Measurements from ENCODE around the gene GARIN3. TPM values are rescaled to one million over a fixed set of nuclear protein-coding genes. Genes with fewer than 3 reads are reported as not detected.

GARIN3 gene
- polyA plus RNA-seq, 1 of the 3 experiments (the other 2 are of a cell fraction), result not detected

GRCh38 chr5:157120102-157120501 lies 46.0 kb downstream of the GARIN3 start:
- Histone ChIP-seq H3K4me3 (ENCODE audit: low read depth in 2 of 2, low read length in 1 of 2) (no peak overlapping the region), H3K27me3 (ENCODE audit: insufficient read depth) (no peaks in the 10 kb centered on the region), H3K27ac (ENCODE audit: low read depth in 2 of 2, low read length in 1 of 2) (no peak overlapping the region), H3K9ac (no peak overlapping the region), H3K9me3 (peaks cover 6% of the 10 kb centered on the region; the same call in 1 of the 2 replicates), H3K9me2 (no peaks in the 10 kb centered on the region), H3K79me2 (ENCODE audit: insufficient read depth) (no peaks in the 10 kb centered on the region), H4K20me1 (ENCODE audit: insufficient read depth) (no peaks in the 10 kb centered on the region), H3K36me3 (replicated peaks in 1 of 2; ENCODE audit: control insufficient read depth in 1 of 2, insufficient read depth in 2 of 2, low read length in 1 of 2) (no peaks in the 10 kb centered on the region), H3K4me2 (no peak overlapping the region), H2AFZ (ENCODE audit: low read depth) (no peak overlapping the region), H3F3A (replicated peaks; ENCODE audit: insufficient read depth) (no peaks in the 10 kb centered on the region), H3K4me1 (ENCODE audit: control insufficient read depth in 1 of 2, insufficient read depth in 2 of 2, low read depth in 1 of 2, low read length in 1 of 2) (no peaks in the 10 kb centered on the region)
- no peak for DNase-seq
- TF ChIP-seq ELF1 (IDR thresholded peaks at IDR 0.05) (no peak), CTCF (IDR thresholded peaks at IDR 0.05) (no peak), SMC3 (IDR thresholded peaks at IDR 0.05; ENCODE audit: low read depth, low read length) (no peak), REST (IDR thresholded peaks at IDR 0.05; ENCODE audit: low read depth, low read length) (no peak), RAD21 (IDR thresholded peaks at IDR 0.05; ENCODE audit: low read length) (no peak), POLR2AphosphoS5 (IDR thresholded peaks at IDR 0.05; ENCODE audit: low read depth, low read length) (no peak), RCOR1 (IDR thresholded peaks at IDR 0.05; ENCODE audit: low read length) (no peak), TAF1 (IDR thresholded peaks at IDR 0.05; ENCODE audit: borderline replicate concordance, low read depth, low read length) (no peak), USF2 (IDR thresholded peaks at IDR 0.05; ENCODE audit: borderline replicate concordance, low read depth, low read length) (no peak), CHD2 (IDR thresholded peaks at IDR 0.05; ENCODE audit: low read length, partially characterized antibody) (no peak), PBX3 (IDR thresholded peaks at IDR 0.05) (no peak), EZH2phosphoT487 (IDR thresholded peaks at IDR 0.05; ENCODE audit: borderline replicate concordance, low read depth) (no peak), RFX5 (IDR thresholded peaks at IDR 0.05; ENCODE audit: low read length) (no peak), MXI1 (IDR thresholded peaks at IDR 0.05; ENCODE audit: low read depth, low read length) (no peak), TCF12 (IDR thresholded peaks at IDR 0.05) (no peak), RXRA (IDR thresholded peaks at IDR 0.05; ENCODE audit: borderline replicate concordance, low read depth) (no peak)
- ChIA-PET POLR2A (no interaction called here), CTCF (interaction anchor here (1.2 to 2.0 kb wide), 2 partner anchors 10 to 12 kb away, joined by 4 to 7 read pairs; no protein-coding TSS in a partner anchor)
- WGBS (ENCODE audit: low lambda C conversion rate), result 33% methylated on average over 1 of the region's 1 CpG
